Neural cell (in vitro differentiated cells): ENCODE data around the gene GALK1. TPM values are rescaled to one million over a fixed set of nuclear protein-coding genes. Genes with fewer than 3 reads are reported as not detected.

ENCODE experiments used
- H2AFZ ChIP-seq: fragments of 200-600, 300-800 bp; sonication (generic), shearing (Covaris generic); 2 replicates; pipeline ENCODE4 v1.6.0; 2014; ENCODE audit warnings: low read depth, mild to moderate bottlenecking, antibody characterized with exemption, low read length, moderate library complexity
- H3F3A ChIP-seq: fragments of 200-600 bp; shearing (Covaris generic); 2 replicates; pipeline ENCODE4 v1.6.1; 2016; ENCODE audit warnings: mild to moderate bottlenecking, moderate library complexity, mixed read lengths, antibody characterized with exemption, low read length; ENCODE audit not compliant: insufficient read depth, poor library complexity, severe bottlenecking
- H3K27ac ChIP-seq: fragments of 200-600, 300-800 bp; sonication (generic), shearing (Covaris generic); 2 replicates; pipeline ENCODE4 v1.5.1; 2014; ENCODE audit warnings: mild to moderate bottlenecking, low read length, moderate library complexity
- H3K27me3 ChIP-seq: fragments of 300-800, 200-600 bp; sonication (generic), shearing (Covaris generic); 2 replicates; pipeline ENCODE4 v1.6.0; 2014; ENCODE audit warnings: mild to moderate bottlenecking, low read depth, low read length, moderate library complexity; ENCODE audit not compliant: insufficient read depth
- H3K36me3 ChIP-seq: fragments of 300-800, 200-600 bp; sonication (generic), shearing (Covaris generic); 2 replicates; pipeline ENCODE4 v1.5.1; 2014; ENCODE audit warnings: mild to moderate bottlenecking, antibody characterized with exemption, low read length, moderate library complexity; ENCODE audit not compliant: insufficient read depth
- H3K4me2 ChIP-seq: fragments of 300-800, 200-600 bp; sonication (generic), shearing (Covaris generic); 2 replicates; pipeline ENCODE4 v1.6.0; 2014; ENCODE audit warnings: mild to moderate bottlenecking, low read length
- H3K4me3 ChIP-seq: fragments of 300-800, 200-600 bp; sonication (generic), shearing (Covaris generic); 2 replicates; pipeline ENCODE4 v1.5.1; 2014; ENCODE audit warnings: mild to moderate bottlenecking, low read length, moderate library complexity
- H3K79me2 ChIP-seq: fragments of 200-600 bp; shearing (Covaris generic); replicated peaks from 2 replicates; pipeline ENCODE4 v1.6.0; 2014; ENCODE audit warnings: mild to moderate bottlenecking, low read length, moderate library complexity; ENCODE audit not compliant: insufficient read depth
- H3K9ac ChIP-seq: fragments of 300-800, 200-600 bp; sonication (generic), shearing (Covaris generic); 2 replicates; pipeline ENCODE4 v1.6.1; 2016; ENCODE audit warnings: mild to moderate bottlenecking, low read length, mixed read lengths
- H3K9me2 ChIP-seq: fragments of 200-600 bp; shearing (Covaris generic); 2 replicates; pipeline ENCODE4 v1.6.1; 2016; ENCODE audit warnings: mild to moderate bottlenecking, low read length, mixed read lengths; ENCODE audit not compliant: insufficient read depth
- H3K9me3 ChIP-seq: fragments of 200-600, 300-800 bp; sonication (generic), shearing (Covaris generic); 2 replicates; pipeline ENCODE4 v1.6.1; 2016; ENCODE audit warnings: mild to moderate bottlenecking, mixed run types, low read length, moderate library complexity, mixed read lengths
- H4K20me1 ChIP-seq: fragments of 200-600 bp; shearing (Covaris generic); 2 replicates; pipeline ENCODE4 v1.6.1; 2016; ENCODE audit warnings: mild to moderate bottlenecking, mixed run types; ENCODE audit not compliant: insufficient read depth
- CTCF ChIP-seq: fragments of 450-650 bp; IDR thresholded peaks from 2 replicates; pipeline ENCODE4 v1.5.1; 2014; ENCODE audit warnings: antibody characterized with exemption, mild to moderate bottlenecking, moderate library complexity; ENCODE audit not compliant: poor library complexity, severe bottlenecking
- EP300 ChIP-seq: fragments of 450-650 bp; conservative IDR thresholded peaks from 2 replicates; pipeline ENCODE4 v1.6.1; 2014; ENCODE audit warnings: antibody characterized with exemption, mild to moderate bottlenecking, moderate library complexity; ENCODE audit not compliant: poor library complexity, severe bottlenecking
- EZH2 ChIP-seq: fragments of 200-600, 300-800 bp; shearing (Covaris generic), sonication (generic); IDR thresholded peaks from 2 replicates; pipeline ENCODE4 v1.6.1; 2014; ENCODE audit warnings: antibody characterized with exemption, low read length, borderline replicate concordance, mild to moderate bottlenecking; ENCODE audit not compliant: insufficient read depth, poor library complexity, severe bottlenecking
- MXI1 ChIP-seq: fragments of 450-650 bp; conservative IDR thresholded peaks from 2 replicates; pipeline ENCODE4 v1.6.1; 2014; ENCODE audit warnings: antibody characterized with exemption, mild to moderate bottlenecking; ENCODE audit not compliant: poor library complexity, severe bottlenecking
- POLR2AphosphoS5 ChIP-seq: IDR thresholded peaks from 2 replicates; pipeline ENCODE4 v1.6.1; 2012
- RAD21 ChIP-seq: fragments of 450-650 bp; conservative IDR thresholded peaks from 2 replicates; pipeline ENCODE4 v1.6.1; 2014; ENCODE audit warnings: antibody characterized with exemption, mild to moderate bottlenecking, moderate library complexity
- REST ChIP-seq: IDR thresholded peaks from 2 replicates; pipeline ENCODE4 v1.6.1; 2012; ENCODE audit warnings: borderline replicate concordance
- SMC3 ChIP-seq: fragments of 450-650 bp; conservative IDR thresholded peaks from 2 replicates; pipeline ENCODE4 v1.6.1; 2014; ENCODE audit warnings: antibody characterized with exemption, mild to moderate bottlenecking, moderate library complexity; ENCODE audit not compliant: poor library complexity
- TAF1 ChIP-seq: IDR thresholded peaks from 2 replicates; pipeline ENCODE4 v1.6.1; 2012; ENCODE audit warnings: low read depth
- polyA plus RNA-seq: library from polyadenylated mRNA; depleted of rRNA; stranded (reverse); fragments of >200 nt; gene quantifications from 2 replicates; pipeline ENCODE4 v1.2.3, GENCODE V29; 2014

The GALK1 gene
- polyA plus RNA-seq, 1 donor from 2014 or later, result 4.8 TPM

GRCh38 chr17:75813081-75814020 lies 48.4 kb upstream of the GALK1 start:
- H3K4me3 ChIP-seq, result no peak overlapping the region

DNA sequence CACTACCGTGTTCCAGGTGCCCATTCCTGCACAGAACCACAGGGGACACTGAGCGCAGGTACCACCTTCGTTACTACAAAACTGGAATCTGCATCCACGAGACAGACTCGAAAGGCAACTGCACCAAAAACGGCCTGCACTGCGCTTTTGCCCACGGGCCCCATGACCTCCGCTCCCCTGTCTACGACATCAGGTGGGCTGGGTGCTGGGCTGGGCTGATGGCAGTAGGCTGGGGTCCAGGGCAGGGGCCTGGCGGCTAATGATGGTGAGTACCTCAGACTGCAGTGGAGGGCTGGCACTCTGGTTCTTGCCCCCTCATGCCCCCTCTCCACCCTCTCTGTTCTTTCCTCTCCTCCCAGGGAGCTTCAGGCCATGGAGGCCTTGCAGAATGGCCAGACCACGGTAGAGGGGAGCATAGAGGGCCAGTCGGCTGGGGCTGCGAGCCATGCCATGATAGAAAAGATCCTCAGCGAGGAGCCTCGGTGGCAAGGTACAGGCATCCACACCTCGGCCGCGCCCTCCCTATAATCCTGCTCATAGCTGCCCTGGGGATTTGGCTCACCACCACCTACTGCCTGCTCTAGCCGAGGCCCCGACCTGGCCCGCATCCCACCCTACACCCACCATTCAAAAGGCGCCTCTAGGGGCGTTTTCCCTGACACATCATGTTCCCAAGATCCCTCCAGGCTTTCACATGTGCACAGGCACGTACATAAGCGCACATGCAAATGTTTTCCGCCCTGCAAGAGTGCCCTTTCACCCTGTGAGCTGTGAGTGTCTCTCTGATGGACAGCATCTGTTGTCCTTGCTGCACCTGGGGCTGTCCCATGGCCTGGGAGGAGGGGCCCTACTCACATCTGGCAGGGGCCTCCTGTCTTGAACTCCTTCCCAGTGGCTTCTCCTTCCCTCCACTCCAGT lies 47.4 kb upstream of the GALK1 start:
- Histone ChIP-seq H3K36me3 (no peaks in the 10 kb centered on the region), H3K9ac (no peak overlapping the region), H3K4me3 (no peak overlapping the region), H3K79me2 (no peaks in the 10 kb centered on the region), H2AFZ (no peak overlapping the region), H3K27ac (no peak overlapping the region), H3K9me2 (no peaks in the 10 kb centered on the region), H4K20me1 (no peaks in the 10 kb centered on the region), H3K9me3 (no peaks in the 10 kb centered on the region), H3K4me2 (no peak overlapping the region), H3K27me3 (no peaks in the 10 kb centered on the region), H3F3A (no peaks in the 10 kb centered on the region)
- TF ChIP-seq TAF1 (no peak), POLR2AphosphoS5 (no peak), EP300 (no peak), EZH2 (no peak), MXI1 (no peak), RAD21 (no peak), SMC3 (no peak), REST (no peak), CTCF (no peak)

More at GRCh38 chr17:75813081-75814020, 48.4 kb upstream of the GALK1 start:
- Histone ChIP-seq H3K36me3 (no peaks in the 10 kb centered on the region), H3K9me2 (no peaks in the 10 kb centered on the region), H2AFZ (no peak overlapping the region), H3K4me2 (no peak overlapping the region), H3K9ac (no peak overlapping the region), H3K27ac (no peak overlapping the region), H3F3A (no peaks in the 10 kb centered on the region), H4K20me1 (no peaks in the 10 kb centered on the region), H3K79me2 (no peaks in the 10 kb centered on the region), H3K9me3 (no peaks in the 10 kb centered on the region), H3K27me3 (no peaks in the 10 kb centered on the region)
- TF ChIP-seq EP300 (no peak), RAD21 (no peak)
